GM23338 (cell line): ENCODE measurements around the gene ZFP90. TPM values are rescaled to one million over a fixed set of nuclear protein-coding genes. Genes with fewer than 3 reads are reported as not detected.
A peak's percentile ranks its signal among the peaks of the same experiment; 100 is the strongest.

ENCODE experiments used
- ATAC-seq: fragments of 200-7000 bp; cut with Tn5 transposase; 3 replicates; pipeline ENCODE4 v1.9.1; 2020
- DNase-seq: peaks from one replicate; pipeline ENCODE4 v3.0.0-alpha.2; 2015; ENCODE audit warnings: low spot score
- H2AFZ ChIP-seq: fragments of 200-600 bp; sonication (generic); 2 replicates; pipeline ENCODE4 v1.8.0; 2016; ENCODE audit warnings: antibody characterized with exemption, mild to moderate bottlenecking, moderate library complexity
- H3F3A ChIP-seq: fragments of 200-600 bp; sonication (generic); replicated peaks from 2 replicates; pipeline ENCODE4 v1.8.0; 2017; ENCODE audit warnings: antibody characterized with exemption, mixed run types, low read depth
- H3K27ac ChIP-seq: fragments of 200-600 bp; sonication (generic); 2 replicates; pipeline ENCODE4 v1.6.1; 2016; ENCODE audit warnings: low read depth
- H3K27me3 ChIP-seq: fragments of 200-600 bp; sonication (generic); 2 replicates; pipeline ENCODE4 v1.8.0; 2016; ENCODE audit warnings: mild to moderate bottlenecking, mixed run types, moderate library complexity; ENCODE audit not compliant: insufficient read depth
- H3K36me3 ChIP-seq: fragments of 200-600 bp; sonication (generic); 2 replicates; pipeline ENCODE4 v1.8.0; 2016; ENCODE audit warnings: mild to moderate bottlenecking; ENCODE audit not compliant: insufficient read depth
- H3K4me1 ChIP-seq: fragments of 200-600 bp; sonication (generic); 2 replicates; pipeline ENCODE4 v1.8.0; 2016; ENCODE audit warnings: mild to moderate bottlenecking, moderate library complexity; ENCODE audit not compliant: insufficient read depth
- H3K4me2 ChIP-seq: fragments of 200-600 bp; sonication (generic); 2 replicates; pipeline ENCODE4 v1.7.1; 2017; ENCODE audit warnings: mixed run types
- H3K4me3 ChIP-seq: fragments of 200-600 bp; sonication (generic); 2 replicates; pipeline ENCODE4 v1.6.1; 2016; ENCODE audit warnings: mixed run types
- H3K79me2 ChIP-seq: fragments of 200-600 bp; sonication (generic); replicated peaks from 2 replicates; pipeline ENCODE4 v1.8.0; 2017; ENCODE audit warnings: mild to moderate bottlenecking; ENCODE audit not compliant: insufficient read depth
- H3K9me2 ChIP-seq: fragments of 200-600 bp; sonication (generic); 2 replicates; pipeline ENCODE4 v1.8.0; 2017; ENCODE audit not compliant: insufficient read depth
- H4K20me1 ChIP-seq: fragments of 200-600 bp; sonication (generic); replicated peaks from 2 replicates; pipeline ENCODE4 v1.8.0; 2017; ENCODE audit warnings: mild to moderate bottlenecking; ENCODE audit not compliant: insufficient read depth
- H3K27ac Mint-ChIP-seq: 2 replicates; pipeline ENCODE4 v1.8.0; 2020; ENCODE audit warnings: inconsistent platforms, mild to moderate bottlenecking, moderate library complexity, mixed read lengths
- H3K27me3 Mint-ChIP-seq: 3 replicates; pipeline ENCODE4 v1.8.0; 2022; ENCODE audit warnings: low read depth, mild to moderate bottlenecking, moderate library complexity, mixed read lengths, inconsistent platforms; ENCODE audit not compliant: insufficient read depth, poor library complexity
- H3K36me3 Mint-ChIP-seq: 3 replicates; pipeline ENCODE4 v1.8.0; 2021; ENCODE audit warnings: low read depth, mild to moderate bottlenecking, inconsistent platforms, moderate library complexity, mixed read lengths
- H3K4me1 Mint-ChIP-seq: 3 replicates; pipeline ENCODE4 v1.8.0; 2020; ENCODE audit warnings: mild to moderate bottlenecking, inconsistent platforms, mixed read lengths
- H3K4me3 Mint-ChIP-seq: 3 replicates; pipeline ENCODE4 v1.8.0; 2021; ENCODE audit warnings: moderate library complexity, mild to moderate bottlenecking, inconsistent platforms, mixed read lengths
- H3K9me3 Mint-ChIP-seq: 3 replicates; pipeline ENCODE4 v1.8.0; 2020; ENCODE audit warnings: moderate library complexity, mild to moderate bottlenecking, inconsistent platforms, mixed read lengths
- CREB1 ChIP-seq: fragments of 250-450 bp; sonication (Bioruptor Pico); IDR thresholded peaks from 2 replicates; pipeline ENCODE4 v1.5.0; 2020; ENCODE audit warnings: low read depth, mild to moderate bottlenecking, moderate library complexity
- ETS1 ChIP-seq: IDR thresholded peaks from 2 replicates; pipeline ENCODE4 v1.6.1; 2016; ENCODE audit warnings: antibody characterized with exemption
- EZH2phosphoT487 ChIP-seq: fragments of 200-600 bp; sonication (generic); IDR thresholded peaks from one replicate; pipeline ENCODE4 v1.8.1; 2018; ENCODE audit warnings: antibody characterized with exemption; ENCODE audit not compliant: unreplicated experiment
- NANOG ChIP-seq: IDR thresholded peaks from 2 replicates; pipeline ENCODE4 v1.6.1; 2016; ENCODE audit warnings: antibody characterized with exemption, borderline replicate concordance
- POLR2AphosphoS5 ChIP-seq: IDR thresholded peaks from 2 replicates; pipeline ENCODE4 v1.6.1; 2016; ENCODE audit warnings: antibody characterized with exemption, low read depth
- STAT1 ChIP-seq: IDR thresholded peaks from one replicate; pipeline ENCODE4 v1.6.1; 2016; ENCODE audit warnings: antibody characterized with exemption; ENCODE audit not compliant: unreplicated experiment
- ZNF331 ChIP-seq: fragments of 250-450 bp; sonication (Bioruptor Pico); IDR thresholded peaks from 2 replicates; pipeline ENCODE4 v1.5.0; 2020; ENCODE audit warnings: low read depth, mild to moderate bottlenecking, moderate library complexity
- long read RNA-seq: library from polyadenylated mRNA; unstranded; transcript quantifications from one replicate; pipeline ENCODE4 v2.0.0, GENCODE V29; 2020; ENCODE audit not compliant: unreplicated experiment
- polyA plus RNA-seq: library from polyadenylated mRNA; unstranded; fragments of >200 nt; fragmentation: Nextera tagmentation; extraction: Ambion mirVana; gene quantifications from 2 replicates; pipeline ENCODE4 v1.2.1, GENCODE V29; 2016
- total RNA-seq: library from RNA; depleted of rRNA; stranded (reverse); fragments of >200 nt; shearing (Covaris generic); gene quantifications from 2 replicates; pipeline ENCODE4 v1.2.3, GENCODE V29; 2014; rRNA removed

The ZFP90 gene
- total RNA-seq (14.6 and 20.5 TPM in 2 replicates), polyA plus RNA-seq (10.0 and 12.8 TPM in 2 replicates)
- long read RNA-seq, full-length matches to known transcripts = 4 of 8 reads
- long read RNA-seq, partial matches to known transcripts = 1 of 8 reads
- long read RNA-seq, other reads (novel, unspliced or antisense) = 3 of 8 reads

- TF ChIP-seq STAT1 (no peak), POLR2AphosphoS5 (peak; percentile 80), ETS1 (peak; percentile 56; the same call in 1 of the 2 replicates), CREB1 (CRISPR knock-in tag) (peak; percentile 52; the same call in 1 of the 2 replicates)
- no peaks in the 10 kb centered on the region for H3K79me2 ChIP-seq
- ATAC-seq (peak; percentile 95), DNase-seq (peak; percentile 96)
- H3F3A ChIP-seq = no peaks in the 10 kb centered on the region
- no peaks in the 10 kb centered on the region for H3K9me2 ChIP-seq
- Mint-ChIP-seq H3K4me1 (peaks cover 9% of the 10 kb centered on the region), H3K27ac (peak within 1 kb of the TSS; percentile 95), H3K9me3 (no peaks in the 10 kb centered on the region; the same call in 1 of the 3 replicates), H3K27me3 (peaks cover 12% of the 10 kb centered on the region), H3K4me3 (peak within 1 kb of the TSS; percentile 97), H3K36me3 (peaks cover 26% of the 10 kb centered on the region)
- H2AFZ ChIP-seq = peak within 1 kb of the TSS; percentile 92
- H3K4me3 ChIP-seq = peak within 1 kb of the TSS; percentile 94
- peaks cover 5% of the 10 kb centered on the region; the same call in 1 of the 2 replicates for H3K4me1 ChIP-seq
- H3K36me3 ChIP-seq = no peaks in the 10 kb centered on the region
- H3K4me2 ChIP-seq = peak within 1 kb of the TSS; percentile 87
- H3K27ac ChIP-seq = no peak within 1 kb of the TSS
- peaks cover 5% of the 10 kb centered on the region; the same call in 1 of the 2 replicates for H4K20me1 ChIP-seq
- no peaks in the 10 kb centered on the region for H3K27me3 ChIP-seq
Measured at GRCh38 chr16:68538880-68539701, at the start of gene ZFP90. Gene ZFP90 (plus strand): TSS chr16:68539291. CDS start chr16:68539793, 502 bp downstream.

- DNase-seq (no peak), ATAC-seq (no peak)
- Histone ChIP-seq H3K36me3 (no peaks in the 10 kb centered on the region; the same call in 1 of the 2 replicates), H4K20me1 (no peaks in the 10 kb centered on the region), H3K9me2 (no peaks in the 10 kb centered on the region), H3K27me3 (no peaks in the 10 kb centered on the region), H3K4me3 (no peak overlapping the region), H2AFZ (0 out of 2 replicates have a peak overlapping the region, but pooled peaks have one; percentile 95), H3F3A (no peaks in the 10 kb centered on the region), H3K27ac (no peak overlapping the region), H3K4me1 (peaks cover 11% of the 10 kb centered on the region), H3K79me2 (no peaks in the 10 kb centered on the region), H3K4me2 (no peak overlapping the region)
- Mint-ChIP-seq H3K4me1 (peaks cover 27% of the 10 kb centered on the region), H3K27me3 (peaks cover 3% of the 10 kb centered on the region), H3K27ac (no peak overlapping the region), H3K4me3 (no peak overlapping the region), H3K36me3 (peaks cover 4% of the 10 kb centered on the region; the same call in 1 of the 3 replicates), H3K9me3 (peaks cover 4% of the 10 kb centered on the region; the same call in 2 of the 3 replicates)
- TF ChIP-seq POLR2AphosphoS5 = no peak
Measured at GRCh38 chr16:68490358-68490757, 48.7 kb upstream of the ZFP90 start.

- peak; percentile 81 for ATAC-seq
- Histone ChIP-seq H3F3A (no peaks in the 10 kb centered on the region), H3K4me1 (peaks cover 11% of the 10 kb centered on the region), H3K79me2 (no peaks in the 10 kb centered on the region), H4K20me1 (no peaks in the 10 kb centered on the region), H3K27me3 (no peaks in the 10 kb centered on the region), H3K27ac (no peak overlapping the region), H3K36me3 (no peaks in the 10 kb centered on the region; the same call in 1 of the 2 replicates), H2AFZ (peak overlapping the region; percentile 95; the same call in 1 of the 2 replicates), H3K4me2 (no peak overlapping the region), H3K9me2 (no peaks in the 10 kb centered on the region), H3K4me3 (no peak overlapping the region)
- Mint-ChIP-seq H3K9me3 (peaks cover 4% of the 10 kb centered on the region; the same call in 2 of the 3 replicates), H3K36me3 (peaks cover 4% of the 10 kb centered on the region; the same call in 1 of the 3 replicates), H3K27ac (no peak overlapping the region), H3K27me3 (peaks cover 3% of the 10 kb centered on the region), H3K4me3 (no peak overlapping the region), H3K4me1 (peaks cover 27% of the 10 kb centered on the region)
- DNase-seq = peak; percentile 28
- TF ChIP-seq NANOG (no peak), ZNF331 (no peak), EZH2phosphoT487 (no peak), ETS1 (no peak), CREB1 (CRISPR knock-in tag) (no peak)
Measured at GRCh38 chr16:68490829-68491575, 48.1 kb upstream of the ZFP90 start.
